Mesenchymal stem cell (in vitro differentiated cells and primary cell): ENCODE measurements around the gene HAUS3.

Experiments used
- DNase-seq: peaks from one replicate; pipeline ENCODE4 v3.0.0-alpha.2; 2013
- H2AFZ ChIP-seq: one replicate; pipeline ENCODE4 v1.6.1; 2013; ENCODE audit warnings: low read depth, mild to moderate bottlenecking, control low read depth, inconsistent platforms, low read length, moderate library complexity
- H2AK5ac ChIP-seq: 2 replicates; pipeline ENCODE4 v1.6.1; 2013; ENCODE audit warnings: low read length, moderate library complexity, mild to moderate bottlenecking, inconsistent platforms; ENCODE audit not compliant: severe bottlenecking
- H2BK120ac ChIP-seq: one replicate; pipeline ENCODE4 v1.6.1; 2013; ENCODE audit warnings: low read depth, mild to moderate bottlenecking, inconsistent platforms, low read length, moderate library complexity
- H2BK12ac ChIP-seq, 2 experiments: one replicate each; pipeline ENCODE4 v1.6.1; 2013; ENCODE audit warnings: inconsistent platforms in 2 of 2, low read length in 2 of 2, mild to moderate bottlenecking in 2 of 2, moderate library complexity in 2 of 2, control low read depth in 1 of 2
- H2BK15ac ChIP-seq: one replicate; pipeline ENCODE4 v1.6.1; 2013; ENCODE audit warnings: mild to moderate bottlenecking, low read depth, inconsistent platforms; ENCODE audit not compliant: poor library complexity, severe bottlenecking
- H2BK5ac ChIP-seq: 2 replicates; pipeline ENCODE4 v1.6.1; 2013; ENCODE audit warnings: low read depth, mild to moderate bottlenecking, low read length, control low read depth, inconsistent platforms; ENCODE audit not compliant: poor library complexity, severe bottlenecking
- H3K14ac ChIP-seq, 2 experiments: one replicate each; pipeline ENCODE4 v1.6.1; 2013; ENCODE audit warnings: inconsistent platforms in 2 of 2, low read length in 2 of 2, control low read depth in 1 of 2, mild to moderate bottlenecking in 1 of 2, moderate library complexity in 1 of 2
- H3K18ac ChIP-seq, 2 experiments: one replicate each; pipeline ENCODE4 v1.6.1; 2013; ENCODE audit warnings: inconsistent platforms in 2 of 2, low read length in 2 of 2, control low read depth in 1 of 2, low read depth in 1 of 2, mild to moderate bottlenecking in 1 of 2
- H3K23ac ChIP-seq, 2 experiments: one replicate each; pipeline ENCODE4 v1.6.1; 2013; ENCODE audit warnings: inconsistent platforms in 2 of 2, low read length in 2 of 2, mild to moderate bottlenecking in 2 of 2, moderate library complexity in 2 of 2, control low read depth in 1 of 2
- H3K27ac ChIP-seq: 2 replicates; pipeline ENCODE4 v1.5.1; 2013; ENCODE audit warnings: mild to moderate bottlenecking, moderate library complexity, low read length, control low read depth, inconsistent platforms; ENCODE audit not compliant: poor library complexity, severe bottlenecking
- H3K27me3 ChIP-seq, 2 experiments: 2 replicates each; pipeline versions ENCODE4 v1.6.1 to v1.7.0; 2013; ENCODE audit warnings: low read length in 2 of 2, mild to moderate bottlenecking in 2 of 2, moderate library complexity in 2 of 2, control low read depth in 1 of 2, inconsistent platforms in 1 of 2; ENCODE audit not compliant: control insufficient read depth in 1 of 2, insufficient read depth in 1 of 2
- H3K36me3 ChIP-seq, 2 experiments: 2 replicates each; pipeline versions ENCODE4 v1.6.1 to v1.7.0; 2013; ENCODE audit warnings: low read length in 2 of 2, control low read depth in 1 of 2, inconsistent platforms in 1 of 2, low read depth in 1 of 2, mild to moderate bottlenecking in 1 of 2; ENCODE audit not compliant: insufficient read depth in 2 of 2, control insufficient read depth in 1 of 2
- H3K4ac ChIP-seq, 2 experiments: one replicate each; pipeline ENCODE4 v1.6.1; 2013; ENCODE audit warnings: inconsistent platforms in 2 of 2, low read length in 2 of 2, mild to moderate bottlenecking in 2 of 2, moderate library complexity in 2 of 2, control low read depth in 1 of 2, low read depth in 1 of 2
- H3K4me1 ChIP-seq: 2 replicates; pipeline ENCODE4 v1.6.1; 2013; ENCODE audit warnings: low read depth, low read length, control low read depth; ENCODE audit not compliant: control insufficient read depth, insufficient read depth
- H3K4me2 ChIP-seq: 2 replicates; pipeline ENCODE4 v1.6.1; 2013; ENCODE audit warnings: low read length, mild to moderate bottlenecking, inconsistent platforms; ENCODE audit not compliant: poor library complexity, severe bottlenecking
- H3K4me3 ChIP-seq, 2 experiments: 2 replicates each; pipeline versions ENCODE4 v1.5.1 to v1.7.0; 2013; ENCODE audit warnings: low read length in 2 of 2, mild to moderate bottlenecking in 2 of 2, control low read depth in 1 of 2, low read depth in 1 of 2; ENCODE audit not compliant: insufficient read depth in 1 of 2
- H3K79me1 ChIP-seq: replicated peaks from 2 replicates; pipeline ENCODE4 v1.6.1; 2013; ENCODE audit warnings: mild to moderate bottlenecking, control low read depth, low read length, inconsistent platforms; ENCODE audit not compliant: poor library complexity, severe bottlenecking
- H3K9ac ChIP-seq: 2 replicates; pipeline ENCODE4 v1.7.0; 2013; ENCODE audit warnings: mild to moderate bottlenecking, low read length, moderate library complexity
- H3K9me3 ChIP-seq: 2 replicates; pipeline ENCODE4 v1.7.0; 2013; ENCODE audit warnings: mild to moderate bottlenecking, low read length; ENCODE audit not compliant: control insufficient read depth
- H4K8ac ChIP-seq: one replicate; pipeline ENCODE4 v1.6.1; 2013; ENCODE audit warnings: inconsistent platforms, mild to moderate bottlenecking, low read length, moderate library complexity
- H4K91ac ChIP-seq: one replicate; pipeline ENCODE4 v1.6.1; 2013; ENCODE audit warnings: mild to moderate bottlenecking, low read length, inconsistent platforms
- WGBS: methylation state at CpG from one replicate; pipeline ENCODE4 v1.1.7; 2013; ENCODE audit warnings: mixed read lengths; 5-methylcytosine and 5-hydroxymethylcytosine counted together

HAUS3 gene

GRCh38 chr4:2258091-2259035 is 16.4 kb upstream of the HAUS3 start:
- Histone ChIP-seq H3K18ac (no peak overlapping the region), H2BK120ac (no peak overlapping the region), H3K27ac (no peak overlapping the region), H2BK12ac (no peak overlapping the region), H3K4ac (no peak overlapping the region), H3K4me3 (no peak overlapping the region), H2AK5ac (no peak overlapping the region), H2BK15ac (no peak overlapping the region), H3K79me1 (peaks cover 31% of the 10 kb centered on the region), H3K23ac (peak overlapping the region in 1 of 2 experiments; percentile 4), H4K91ac (no peak overlapping the region), H3K9ac (peak overlapping the region; percentile 90), H4K8ac (no peak overlapping the region), H2BK5ac (no peak overlapping the region), H3K36me3 (peaks cover 31 to 68% of the 10 kb centered on the region in 2 experiments), H3K4me1 (peaks cover 55% of the 10 kb centered on the region), H3K27me3 (no peaks in the 10 kb centered on the region), H3K9me3 (no peaks in the 10 kb centered on the region), H3K14ac (no peak overlapping the region), H3K4me2 (no peak overlapping the region), H2AFZ (no peak overlapping the region)
- 95% methylated on average over 18 of the region's 18 CpGs for WGBS
- DNase-seq, result no peak

DNA sequence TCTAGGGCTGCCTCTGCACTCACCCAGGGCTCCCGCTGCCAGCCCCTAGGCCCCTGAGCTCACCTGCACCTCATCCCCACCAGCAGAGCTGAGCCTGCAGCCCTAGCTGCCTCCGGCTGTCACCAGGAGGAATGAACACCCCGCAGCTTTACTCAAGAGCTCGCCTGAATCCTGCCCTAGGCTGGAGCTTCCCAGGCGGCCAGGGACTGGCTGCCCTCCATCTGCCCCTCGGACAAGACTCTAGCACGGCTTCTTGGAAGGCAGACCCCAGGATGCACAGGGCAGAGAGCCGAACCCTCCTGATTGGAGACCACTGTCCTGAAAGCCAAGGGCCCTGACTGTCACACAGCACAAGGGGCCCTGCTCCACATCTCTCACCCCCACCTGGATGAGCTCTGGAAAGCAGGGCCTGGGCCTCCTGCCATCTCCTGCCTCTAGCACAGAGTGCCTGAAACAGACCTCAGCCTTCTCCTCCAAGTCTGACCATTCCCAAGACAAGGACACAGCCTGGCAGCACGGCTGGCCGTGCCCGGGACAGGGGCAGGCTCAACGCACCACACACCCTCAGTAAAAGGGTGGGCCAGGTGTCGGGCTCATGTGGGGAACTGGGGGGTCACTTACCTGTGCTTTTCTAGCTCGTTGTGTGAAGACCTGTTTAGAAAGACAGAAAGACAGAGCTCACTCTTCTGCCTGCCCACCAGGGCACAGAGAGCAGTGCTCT is 15.6 kb upstream of the HAUS3 start:
- Histone ChIP-seq H3K4me2 (no peak overlapping the region), H3K4me3 (peak overlapping the region in 1 of 2 experiments; percentile 31), H3K18ac (no peak overlapping the region), H3K27ac (no peak overlapping the region), H2BK120ac (no peak overlapping the region), H2AK5ac (no peak overlapping the region), H3K9me3 (no peaks in the 10 kb centered on the region), H3K36me3 (peaks cover 38 to 76% of the 10 kb centered on the region in 2 experiments), H4K91ac (peak overlapping the region; percentile 55), H3K23ac (peak overlapping the region in 1 of 2 experiments; percentile 4), H3K79me1 (peaks cover 38% of the 10 kb centered on the region), H2BK12ac (no peak overlapping the region), H3K27me3 (no peaks in the 10 kb centered on the region), H2AFZ (no peak overlapping the region), H3K4ac (no peak overlapping the region), H3K14ac (no peak overlapping the region), H4K8ac (no peak overlapping the region), H2BK15ac (no peak overlapping the region), H2BK5ac (no peak overlapping the region), H3K9ac (no peak overlapping the region), H3K4me1 (peaks cover 49% of the 10 kb centered on the region)
- DNase-seq, result no peak
- WGBS, result 92% methylated on average over 14 of the region's 14 CpGs

DNA sequence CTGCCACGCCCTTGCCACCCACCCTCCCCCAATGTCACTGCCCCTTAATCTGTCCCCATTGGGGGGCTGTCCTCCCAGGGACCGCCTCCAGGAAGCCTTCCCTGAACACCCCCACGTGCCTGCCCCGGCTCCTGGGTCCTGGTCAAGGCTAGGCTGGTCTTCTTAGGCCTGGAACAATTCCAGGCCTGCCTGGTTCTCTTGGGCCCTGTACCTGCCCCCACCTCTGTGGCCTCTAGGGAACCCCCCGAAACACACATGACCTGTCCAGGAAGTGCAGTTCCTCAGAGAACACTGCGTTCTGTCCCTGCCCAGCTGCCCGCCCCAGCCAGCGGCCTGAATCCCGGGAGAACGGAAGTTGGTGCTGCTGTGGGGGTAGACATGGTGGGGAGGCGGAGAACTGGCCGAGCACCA is 14.9 kb upstream of the HAUS3 start:
- no peak for DNase-seq
- Histone ChIP-seq H3K23ac (no peak overlapping the region), H2BK15ac (no peak overlapping the region), H2AFZ (no peak overlapping the region), H3K4me2 (no peak overlapping the region), H2BK120ac (no peak overlapping the region), H3K4me1 (peaks cover 48% of the 10 kb centered on the region), H3K27ac (no peak overlapping the region), H3K36me3 (peaks cover 43 to 84% of the 10 kb centered on the region in 2 experiments), H2AK5ac (no peak overlapping the region), H3K9me3 (no peaks in the 10 kb centered on the region), H3K79me1 (peaks cover 44% of the 10 kb centered on the region), H2BK5ac (no peak overlapping the region), H3K9ac (no peak overlapping the region), H3K14ac (no peak overlapping the region), H3K27me3 (no peaks in the 10 kb centered on the region), H4K91ac (no peak overlapping the region), H3K4me3 (no peak overlapping the region), H3K18ac (no peak overlapping the region), H2BK12ac (no peak overlapping the region), H3K4ac (no peak overlapping the region), H4K8ac (no peak overlapping the region)
- 85% methylated on average over 12 of the region's 12 CpGs for WGBS

DNA sequence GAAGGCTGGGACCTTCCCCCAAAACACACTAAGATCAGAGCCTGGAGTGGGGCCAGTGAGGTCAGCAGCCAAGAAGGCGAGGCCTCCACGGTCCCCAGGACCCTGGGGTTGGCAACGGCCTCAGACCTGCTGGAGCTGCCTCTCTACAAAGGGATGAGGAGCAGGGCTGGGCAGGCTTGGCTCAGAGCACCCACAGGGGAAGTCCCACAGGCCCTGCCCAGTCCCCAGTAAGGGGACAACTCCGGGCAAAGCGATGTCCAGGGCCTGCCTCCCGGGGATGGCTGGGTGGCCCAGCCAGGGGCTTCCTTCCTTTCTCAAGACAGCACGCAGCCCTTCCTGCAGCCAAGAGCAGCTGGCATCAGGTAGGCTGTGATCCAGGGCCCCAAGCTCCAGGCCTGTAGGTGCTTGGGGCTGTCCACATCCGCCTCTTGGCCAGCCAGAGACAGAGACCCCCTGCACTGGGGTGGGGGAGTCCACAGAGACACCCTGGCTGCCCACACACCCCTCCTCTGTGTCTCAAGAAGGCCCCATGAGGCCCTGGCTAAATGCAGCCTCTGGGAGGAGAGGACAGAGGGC is 14.3 kb upstream of the HAUS3 start:
- no peaks in the 10 kb centered on the region for H3K27me3 ChIP-seq
- no peak overlapping the region for H3K4me3 ChIP-seq
- no peak overlapping the region for H3K14ac ChIP-seq
- H3K9me3 ChIP-seq, result no peaks in the 10 kb centered on the region
- H2BK5ac ChIP-seq, result no peak overlapping the region
- peaks cover 46 to 89% of the 10 kb centered on the region in 2 experiments for H3K36me3 ChIP-seq
- H4K8ac ChIP-seq, result no peak overlapping the region
- peaks cover 48% of the 10 kb centered on the region for H3K4me1 ChIP-seq
- H2BK120ac ChIP-seq, result no peak overlapping the region
- H4K91ac ChIP-seq, result no peak overlapping the region
- no peak overlapping the region for H3K4me2 ChIP-seq
- no peak overlapping the region for H3K18ac ChIP-seq
- no peak overlapping the region for H3K23ac ChIP-seq
- no peak overlapping the region for H3K27ac ChIP-seq
- no peak overlapping the region for H2AFZ ChIP-seq
- no peak overlapping the region for H3K4ac ChIP-seq
- H2BK15ac ChIP-seq, result no peak overlapping the region
- no peak for DNase-seq
- H2BK12ac ChIP-seq, result no peak overlapping the region
- peaks cover 49% of the 10 kb centered on the region for H3K79me1 ChIP-seq
- 92% methylated on average over 8 of the region's 8 CpGs for WGBS
- H3K9ac ChIP-seq, result no peak overlapping the region
- no peak overlapping the region for H2AK5ac ChIP-seq
